Measurements from ENCODE around the gene FCRLB. TPM values are rescaled to one million over a fixed set of nuclear protein-coding genes. Genes with fewer than 3 reads are reported as not detected.
"Not testable (repeated sequence)": the region's sequence is repeated elsewhere in the genome, so short reads cannot be mapped to it uniquely, and the experiment has no call there.

Gene FCRLB, protein sequence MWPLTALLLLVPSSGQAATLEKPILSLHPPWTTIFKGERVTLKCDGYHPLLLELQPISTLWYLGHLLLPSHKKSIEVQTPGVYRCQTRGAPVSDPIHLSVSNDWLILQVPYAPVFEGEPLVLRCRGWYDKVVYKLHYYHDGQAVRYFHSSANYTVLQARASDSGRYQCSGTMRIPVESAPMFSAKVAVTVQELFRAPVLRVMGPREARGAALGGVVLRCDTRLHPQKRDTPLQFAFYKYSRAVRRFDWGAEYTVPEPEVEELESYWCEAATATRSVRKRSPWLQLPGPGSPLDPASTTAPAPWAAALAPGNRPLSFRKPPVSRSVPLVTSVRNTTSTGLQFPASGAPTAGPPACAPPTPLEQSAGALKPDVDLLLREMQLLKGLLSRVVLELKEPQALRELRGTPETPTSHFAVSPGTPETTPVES
- 1 to 10 TPM in 1 of 2 donors, under 1 TPM in 1; 0.70 to 1.1 TPM for total RNA-seq
- polyA plus RNA-seq (ENCODE audit: insufficient read length in 6 of 6): under 1 TPM; 0.25 to 0.59 (median 0.42) TPM
- long read RNA-seq, donor 1: 0 reads
- long read RNA-seq, donor 2: 0 reads
- long read RNA-seq, donor 3: 0 reads
- long read RNA-seq, donor 4, partial matches to known transcripts: 0 of 1 reads
- long read RNA-seq, donor 4, other reads (novel, unspliced or antisense): 0 of 1 reads
- long read RNA-seq, donor 5: 0 reads
- long read RNA-seq, donor 6: 0 reads
- long read RNA-seq, donor 7: 0 reads
- long read RNA-seq, donor 8: 0 reads
- long read RNA-seq, donor 9: 0 reads
- long read RNA-seq, donor 10: 0 reads
- long read RNA-seq, donor 11, partial matches to known transcripts: 0 of 1 reads
- long read RNA-seq, donor 11, other reads (novel, unspliced or antisense): 0 of 1 reads
- long read RNA-seq, donor 12: 0 reads

DNA sequence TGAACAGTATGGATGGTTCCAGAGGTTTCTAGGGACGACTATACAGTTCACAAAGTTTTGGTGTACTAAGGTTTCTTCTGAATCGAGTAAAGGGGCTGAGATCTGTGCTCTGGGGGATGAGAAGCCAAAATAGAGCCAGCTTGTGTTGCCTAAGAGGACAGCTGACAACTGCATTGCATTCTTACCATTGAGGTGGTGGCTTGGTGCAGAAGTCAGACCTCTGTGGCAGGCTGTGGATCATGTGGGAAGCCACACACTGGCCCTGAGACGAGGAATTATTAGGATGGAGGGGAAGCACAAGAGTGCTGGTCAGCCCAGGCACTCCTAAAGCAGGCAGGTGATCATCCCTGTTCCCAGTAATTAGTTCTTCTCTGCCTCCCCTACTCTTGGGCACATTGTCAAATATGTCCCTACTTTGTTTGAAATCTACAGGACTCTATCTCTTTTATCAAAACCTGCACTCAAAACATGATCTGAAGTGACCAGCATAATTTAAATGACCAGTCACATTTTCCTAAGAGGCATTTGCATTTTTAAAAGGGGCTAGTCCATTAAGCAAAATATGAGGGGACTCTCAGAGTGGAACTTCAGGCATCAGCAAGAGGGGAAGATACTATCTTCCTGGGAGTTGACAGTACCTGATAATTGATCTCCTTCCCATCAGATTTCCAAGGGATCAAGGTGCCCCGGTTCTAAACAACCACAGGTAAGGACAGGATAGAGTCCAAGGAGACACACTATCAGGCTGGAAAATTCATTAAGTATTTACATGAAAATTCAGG is at the start of gene FCRLB:
Gene FCRLB (plus strand): TSS at position 589 of the 782 bp plus-strand sequence. CDS start 1,129 bp downstream, outside the sequence.
- no peaks in the 10 kb centered on the region for H3K36me3 ChIP-seq
- peaks cover 3 to 72% of the 10 kb centered on the region in 2 donors for H3K27me3 ChIP-seq
- H3K4me3 ChIP-seq: no peak within 1 kb of the TSS
- intact Hi-C loops (cut with DNase I): no loop called here
- TF ChIP-seq, protein P1, sequence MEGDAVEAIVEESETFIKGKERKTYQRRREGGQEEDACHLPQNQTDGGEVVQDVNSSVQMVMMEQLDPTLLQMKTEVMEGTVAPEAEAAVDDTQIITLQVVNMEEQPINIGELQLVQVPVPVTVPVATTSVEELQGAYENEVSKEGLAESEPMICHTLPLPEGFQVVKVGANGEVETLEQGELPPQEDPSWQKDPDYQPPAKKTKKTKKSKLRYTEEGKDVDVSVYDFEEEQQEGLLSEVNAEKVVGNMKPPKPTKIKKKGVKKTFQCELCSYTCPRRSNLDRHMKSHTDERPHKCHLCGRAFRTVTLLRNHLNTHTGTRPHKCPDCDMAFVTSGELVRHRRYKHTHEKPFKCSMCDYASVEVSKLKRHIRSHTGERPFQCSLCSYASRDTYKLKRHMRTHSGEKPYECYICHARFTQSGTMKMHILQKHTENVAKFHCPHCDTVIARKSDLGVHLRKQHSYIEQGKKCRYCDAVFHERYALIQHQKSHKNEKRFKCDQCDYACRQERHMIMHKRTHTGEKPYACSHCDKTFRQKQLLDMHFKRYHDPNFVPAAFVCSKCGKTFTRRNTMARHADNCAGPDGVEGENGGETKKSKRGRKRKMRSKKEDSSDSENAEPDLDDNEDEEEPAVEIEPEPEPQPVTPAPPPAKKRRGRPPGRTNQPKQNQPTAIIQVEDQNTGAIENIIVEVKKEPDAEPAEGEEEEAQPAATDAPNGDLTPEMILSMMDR (IDR thresholded peaks at IDR 0.05): no peak
- H3K4me1 ChIP-seq: peaks cover 0 to 14% of the 10 kb centered on the region in 2 donors
- DNase-seq (no peak), ATAC-seq (no peak)
- no peaks in the 10 kb centered on the region for H3K9me3 ChIP-seq
- H3K27ac ChIP-seq: no peak within 1 kb of the TSS

GRCh38 chr1:161673437-161673836 is 47.9 kb upstream of the FCRLB start:
- H3K36me3 ChIP-seq; intact Hi-C loops (cut with DNase I); ATAC-seq; H3K4me3 ChIP-seq; H3K9me3 ChIP-seq; H3K4me1 ChIP-seq; H3K27me3 ChIP-seq; H3K27ac ChIP-seq; DNase-seq: not testable (repeated sequence)

DNA sequence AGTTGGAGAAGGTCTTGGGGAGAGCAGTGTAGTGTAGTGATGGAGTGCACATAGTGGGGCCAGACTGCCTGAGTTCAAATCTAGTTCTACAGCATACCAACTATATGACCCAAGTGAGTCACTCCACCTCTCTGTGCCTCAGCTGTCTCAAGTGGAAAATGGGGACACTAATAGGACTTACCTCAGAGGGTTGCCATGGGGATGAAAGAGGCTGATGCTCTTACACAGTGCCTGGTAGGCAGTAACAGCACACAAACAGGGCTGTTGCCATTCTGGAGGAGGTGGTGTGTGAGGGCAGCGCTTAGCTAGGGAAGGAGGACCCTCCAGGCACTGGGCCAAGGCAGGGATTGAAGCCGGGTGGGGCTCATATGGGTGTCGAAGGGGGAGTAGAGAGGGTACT is 46.9 kb upstream of the FCRLB start:
- H3K27me3 ChIP-seq; intact Hi-C loops (cut with DNase I); H3K9me3 ChIP-seq; H3K36me3 ChIP-seq; DNase-seq; ATAC-seq; H3K4me1 ChIP-seq; H3K4me3 ChIP-seq; H3K27ac ChIP-seq: not testable (repeated sequence)

DNA sequence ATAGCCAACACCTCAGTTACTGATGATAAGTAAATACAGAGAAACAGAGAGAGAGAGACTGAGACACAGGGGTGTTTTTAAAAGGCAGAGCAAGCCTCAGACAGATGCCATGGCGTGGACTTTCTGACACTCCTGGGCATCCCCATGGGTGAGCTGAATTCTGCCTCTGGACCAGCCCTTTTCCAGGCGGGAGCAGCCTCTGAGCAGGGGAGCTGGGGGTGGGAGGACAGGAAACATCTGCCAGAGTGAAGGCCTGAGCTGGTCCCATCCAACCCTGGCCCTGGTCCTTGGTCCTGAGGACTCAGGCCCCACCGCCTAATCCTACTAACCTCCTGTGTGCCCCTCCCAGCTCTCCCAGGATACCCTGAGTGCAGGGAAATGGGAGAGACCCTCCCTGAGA is 46.4 kb upstream of the FCRLB start:
- H3K27me3 ChIP-seq; intact Hi-C loops (cut with DNase I); H3K4me3 ChIP-seq; H3K36me3 ChIP-seq; H3K27ac ChIP-seq; H3K4me1 ChIP-seq; ATAC-seq; H3K9me3 ChIP-seq: not testable (repeated sequence)
- DNase-seq: peak in 2 of 4 donors; percentile 3 to 10

- H3K27me3 ChIP-seq: peaks cover 0 to 15% of the 10 kb centered on the region in 2 donors
- no peaks in the 10 kb centered on the region for H3K4me1 ChIP-seq
- no peak for DNase-seq
- no peaks in the 10 kb centered on the region for H3K9me3 ChIP-seq
- intact Hi-C loops (cut with DNase I): no loop called here
- no peak overlapping the region for H3K4me3 ChIP-seq
- TF ChIP-seq, protein P1 (IDR thresholded peaks at IDR 0.05): no peak
- H3K27ac ChIP-seq: no peak overlapping the region
- no peak for ATAC-seq
- no peaks in the 10 kb centered on the region for H3K36me3 ChIP-seq
Measured at GRCh38 chr1:161676441-161676840, 44.9 kb upstream of the FCRLB start.

DNA sequence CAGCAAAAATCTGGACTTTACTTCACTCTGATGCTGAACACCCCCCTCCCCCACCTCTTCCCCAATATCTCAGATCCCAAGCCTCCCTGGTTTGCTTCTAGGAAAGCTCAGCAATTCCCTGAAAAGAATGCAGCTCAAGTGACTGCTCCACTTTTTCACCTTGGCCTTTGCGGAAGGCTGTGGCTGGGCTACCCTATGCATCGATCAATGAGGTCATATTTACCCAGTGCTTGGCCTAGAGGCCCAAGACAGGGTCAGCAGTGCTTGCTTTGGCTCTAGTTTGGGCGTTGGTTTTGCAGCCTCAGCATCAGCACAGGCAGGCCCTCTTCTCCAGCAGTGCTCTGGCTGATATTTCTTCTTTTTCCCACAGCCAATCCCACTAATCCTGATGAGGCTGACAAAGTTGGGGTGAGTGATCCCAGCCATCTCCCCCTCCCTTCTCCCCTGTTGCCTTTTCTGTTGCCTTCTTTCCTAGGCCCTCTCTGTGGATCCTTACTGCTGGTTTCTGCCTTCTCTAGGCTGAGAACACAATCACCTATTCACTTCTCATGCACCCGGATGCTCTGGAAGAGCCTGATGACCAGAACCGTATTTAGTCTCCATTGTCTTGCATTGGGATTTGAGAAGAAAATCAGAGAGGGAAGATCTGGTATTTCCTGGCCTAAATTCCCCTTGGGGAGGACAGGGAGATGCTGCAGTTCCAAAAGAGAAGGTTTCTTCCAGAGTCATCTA is 44.2 kb upstream of the FCRLB start:
- H3K27ac ChIP-seq: no peak overlapping the region
- no peak for ATAC-seq
- intact Hi-C loops (cut with DNase I): no loop called here
- no peaks in the 10 kb centered on the region for H3K36me3 ChIP-seq
- H3K4me1 ChIP-seq: no peaks in the 10 kb centered on the region
- TF ChIP-seq, protein P1 (IDR thresholded peaks at IDR 0.05): no peak
- no peak for DNase-seq
- H3K4me3 ChIP-seq: no peak overlapping the region
- no peaks in the 10 kb centered on the region for H3K9me3 ChIP-seq
- peaks cover under 1 to 22% of the 10 kb centered on the region in 2 donors for H3K27me3 ChIP-seq

Measured in left lung (tissue), 14 donors.